DMS153 (cell line): ENCODE data around the gene OGDH.

ENCODE experiments used
- DNase-seq: peaks from one replicate; lab custom pipeline; 2025; lab: John Stamatoyannopoulos, UW

The OGDH gene

DNA sequence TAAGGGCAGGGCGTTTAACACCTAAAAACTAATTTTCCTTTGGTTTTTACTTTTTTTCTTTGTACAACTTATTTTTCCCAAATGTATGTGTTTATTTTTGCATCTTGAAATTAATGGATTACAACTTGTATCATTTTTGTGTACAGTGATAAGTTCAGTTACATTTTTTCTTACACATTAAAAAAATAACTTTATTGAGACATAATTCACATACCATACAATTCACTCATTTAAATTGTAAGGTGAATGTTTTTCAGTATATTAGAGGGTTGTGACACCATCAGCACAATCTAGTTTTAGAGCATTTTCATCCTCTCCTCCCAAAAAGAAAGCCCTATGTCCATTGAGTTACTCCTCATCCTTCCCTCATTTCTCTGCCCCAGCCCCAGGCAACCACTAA lies 11.6 kb downstream of the OGDH start:
- DNase-seq: no peak

DNA sequence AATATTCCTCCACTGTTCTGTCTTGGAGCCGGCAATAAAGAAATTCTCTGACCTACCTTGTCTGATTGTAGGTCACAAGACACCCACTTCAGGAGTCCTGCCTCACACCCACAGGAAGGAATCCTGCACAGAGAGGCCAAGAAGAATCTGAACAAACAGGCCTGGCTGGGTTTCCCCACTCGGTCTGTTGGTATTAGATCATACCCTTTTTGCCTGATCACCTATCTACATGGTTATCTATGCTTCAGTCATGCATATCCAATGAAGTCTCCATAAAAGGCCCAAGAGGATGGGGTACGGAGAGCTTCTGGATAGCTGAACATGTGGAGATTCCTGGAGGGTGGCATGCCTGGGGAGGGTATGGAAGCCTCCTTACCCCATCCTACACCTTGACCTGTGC lies 12.3 kb downstream of the OGDH start:
- no peak for DNase-seq

DNA sequence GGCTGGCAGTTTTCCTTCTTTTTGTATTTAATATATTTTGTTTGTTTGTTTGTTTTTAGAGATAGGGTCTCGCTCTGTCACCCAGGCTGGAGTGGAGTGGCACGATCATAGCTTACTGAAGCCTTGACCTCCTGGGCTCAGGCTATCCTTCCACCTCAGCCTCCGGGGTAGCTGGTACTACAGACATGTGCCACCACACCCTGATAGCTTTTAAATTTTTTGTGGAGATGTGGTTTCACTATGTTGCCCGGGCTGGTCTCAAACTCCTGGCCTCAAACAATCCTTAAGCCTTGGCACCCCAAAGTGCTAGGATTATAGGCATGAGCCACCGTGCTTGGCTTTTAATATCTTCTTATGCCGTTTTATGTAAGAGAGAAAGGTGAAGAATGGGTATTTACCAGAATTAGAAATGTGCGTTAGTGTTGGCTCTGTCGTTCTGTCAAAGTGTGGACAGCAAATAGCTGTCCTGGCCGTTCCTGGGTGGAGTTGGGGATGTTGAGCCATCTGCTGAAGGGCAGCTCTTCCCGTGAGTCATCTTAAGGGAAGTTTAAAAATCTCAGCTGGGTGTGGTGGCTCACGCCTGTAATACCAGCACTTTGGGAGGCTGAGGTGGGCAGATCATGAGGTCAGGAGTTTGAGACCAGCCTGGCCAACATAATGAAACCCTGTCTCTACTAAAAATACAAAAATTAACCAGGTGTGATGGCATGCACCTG lies 14.8 kb downstream of the OGDH start:
- no peak for DNase-seq

DNA sequence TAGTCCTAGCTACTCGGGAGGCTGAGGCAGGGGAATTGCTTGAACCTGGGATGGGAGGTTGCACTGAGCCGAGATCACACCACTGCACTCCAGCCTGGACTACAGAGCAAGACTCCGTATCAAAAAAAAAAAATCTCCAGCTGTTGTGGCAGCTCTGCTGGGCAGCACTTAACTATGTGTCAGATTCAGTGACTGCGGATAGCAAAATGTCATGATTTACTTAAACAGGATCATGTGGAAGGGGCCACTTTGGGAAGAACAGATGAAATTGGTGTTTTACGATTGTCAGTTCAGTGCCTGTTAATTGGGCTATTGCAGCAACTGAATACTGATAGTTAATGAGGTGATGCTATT lies 15.3 kb downstream of the OGDH start:
- DNase-seq: no peak

DNA sequence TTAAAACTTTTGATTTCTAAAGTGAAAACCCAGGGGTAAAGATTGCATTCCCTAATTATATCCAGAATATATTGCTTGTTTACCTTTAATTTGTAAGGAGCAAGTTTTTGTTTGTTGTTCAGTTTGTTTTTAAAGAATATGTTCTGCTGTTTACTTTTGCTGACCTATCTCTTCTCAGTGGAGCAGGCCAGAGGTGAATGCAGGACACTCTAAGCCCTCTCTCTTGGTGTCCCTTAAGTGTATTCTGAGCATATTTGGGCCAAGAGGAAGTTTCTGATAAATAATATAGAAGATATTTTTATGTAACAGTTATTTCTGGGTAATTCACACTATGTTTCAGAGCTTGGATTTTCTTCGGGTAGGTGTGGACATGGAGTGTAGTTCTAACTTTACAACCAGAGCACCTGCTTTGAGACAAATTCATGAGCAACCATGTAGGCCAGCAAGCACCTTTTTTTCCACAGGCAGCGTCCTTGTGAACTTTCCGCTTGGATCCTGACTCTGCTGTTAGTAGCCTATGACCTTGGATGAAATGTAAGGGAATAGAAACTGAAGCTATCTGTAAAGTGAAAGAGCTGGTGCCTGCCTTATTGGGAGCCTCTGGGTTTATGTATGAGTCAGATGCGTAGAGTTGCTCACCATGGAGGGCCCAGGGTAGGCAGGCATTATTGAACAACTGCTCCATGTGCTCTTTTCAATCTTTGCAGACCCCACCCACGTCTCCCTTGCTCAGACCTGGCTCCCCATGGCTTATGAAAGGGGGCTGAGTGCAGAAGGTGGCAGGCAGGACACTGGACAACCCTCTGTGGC lies 16.1 kb downstream of the OGDH start:
- no peak for DNase-seq

DNA sequence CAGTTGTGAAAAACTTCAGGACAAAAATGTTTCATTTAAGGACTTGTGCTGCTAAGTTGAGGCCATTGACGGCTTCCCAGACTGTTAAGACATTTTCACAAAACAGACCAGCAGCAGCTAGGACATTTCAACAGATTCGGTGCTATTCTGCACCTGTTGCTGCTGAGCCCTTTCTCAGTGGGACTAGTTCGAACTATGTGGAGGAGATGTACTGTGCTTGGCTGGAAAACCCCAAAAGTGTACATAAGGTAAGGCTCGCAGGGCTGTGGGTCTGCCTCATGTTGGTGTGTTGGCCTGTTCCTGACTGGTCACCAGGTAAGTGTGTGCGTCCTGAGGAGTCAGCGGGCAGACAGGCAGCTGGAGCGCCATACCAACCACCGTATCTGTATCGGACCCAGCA lies 17.9 kb downstream of the OGDH start:
- DNase-seq: no peak

DNA sequence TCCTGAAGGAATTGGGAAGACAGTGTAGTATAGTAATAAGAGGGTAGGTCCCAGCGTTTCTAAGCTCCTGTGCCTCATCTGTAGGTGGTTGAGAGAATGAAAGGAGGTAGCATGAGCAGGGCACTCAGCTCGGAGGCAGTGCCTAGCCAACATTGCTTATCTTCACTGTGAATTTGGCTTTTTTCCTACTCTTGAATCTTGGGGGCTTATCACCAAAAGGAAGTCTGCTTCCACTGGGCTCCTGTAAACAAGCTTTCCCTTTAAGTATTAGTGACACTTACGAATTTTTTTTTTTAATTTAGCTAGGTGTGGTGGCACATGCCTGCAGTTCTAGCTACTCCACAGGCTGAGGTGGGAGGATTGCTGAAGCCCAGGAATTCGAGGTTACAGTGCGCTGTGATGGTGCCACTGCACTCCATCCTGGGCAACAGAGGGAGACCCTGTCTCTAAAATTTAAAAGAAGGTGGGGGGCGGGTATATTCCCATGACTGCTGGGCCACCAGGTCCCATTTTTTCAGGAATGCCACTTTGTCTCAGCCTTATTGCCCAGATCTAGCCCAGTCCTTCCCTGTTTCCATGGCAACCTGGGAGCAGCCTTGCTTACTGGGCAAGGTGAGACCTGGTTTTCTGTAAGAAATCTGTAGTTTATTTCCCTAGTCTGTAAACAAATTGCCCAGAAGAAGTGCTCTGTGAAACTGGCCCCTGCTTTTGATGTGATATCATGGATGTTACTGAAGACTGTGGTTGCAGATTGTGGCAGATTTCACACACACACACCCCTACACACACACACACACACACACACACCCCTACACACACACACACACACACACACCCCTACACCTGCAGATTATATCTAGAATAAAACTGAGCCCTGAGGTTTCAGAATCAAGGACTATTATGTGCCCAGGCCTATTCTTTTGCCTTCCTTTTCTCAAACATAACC lies 19.4 kb downstream of the OGDH start:
- DNase-seq: no peak

DNA sequence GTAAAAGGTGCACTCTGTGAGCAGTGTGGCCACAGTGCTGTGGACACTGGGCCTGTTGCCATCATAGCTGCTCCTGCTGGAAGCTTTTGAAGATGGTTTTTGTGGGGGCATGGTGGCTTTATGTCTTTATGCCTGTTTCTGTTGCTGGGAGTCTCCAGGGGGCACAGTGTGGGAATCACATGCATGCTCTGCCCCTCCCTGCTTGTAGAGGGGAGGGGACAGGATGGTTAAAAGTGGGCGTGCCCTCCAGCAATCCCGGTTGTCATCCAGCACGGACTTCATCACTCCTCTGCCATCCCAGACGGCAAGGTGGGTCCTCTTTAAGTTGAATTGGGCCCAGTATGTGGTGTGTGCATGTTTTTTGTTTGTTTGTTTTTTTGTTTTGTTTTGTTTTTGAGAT lies 20.2 kb downstream of the OGDH start:
- DNase-seq: no peak

DNA sequence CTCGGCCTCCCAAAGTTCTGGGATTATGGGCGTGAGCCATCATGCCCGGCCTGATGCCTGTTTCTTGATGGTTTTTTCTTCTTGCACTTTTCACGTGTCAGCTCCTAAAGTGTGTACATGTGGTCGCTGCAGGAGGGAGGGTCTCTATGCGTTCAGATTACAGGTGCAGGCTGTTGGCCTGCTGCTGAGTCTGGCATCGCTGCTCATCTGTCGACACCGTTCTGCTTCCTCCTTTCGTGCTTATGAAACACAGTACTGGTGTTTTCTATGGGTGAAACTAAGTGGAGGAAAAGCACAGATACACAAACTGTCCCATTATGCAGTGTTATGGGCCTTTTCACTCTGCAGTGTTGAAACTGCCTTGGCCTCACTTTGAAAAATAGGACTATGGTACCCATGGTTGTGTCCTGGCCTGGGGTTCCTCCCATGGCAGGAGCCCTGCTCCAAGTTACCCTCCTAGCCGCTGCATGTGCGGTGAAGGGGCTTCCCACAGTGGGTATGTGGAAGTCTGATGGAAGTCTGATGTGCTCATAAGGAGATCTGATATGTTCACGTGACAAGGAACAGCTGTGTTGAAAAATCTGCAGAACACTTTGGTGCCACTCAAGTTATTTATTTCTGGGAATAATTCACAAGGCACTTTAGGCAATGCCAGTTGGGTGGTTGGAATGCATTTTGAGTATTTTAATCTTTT lies 23.5 kb downstream of the OGDH start:
- DNase-seq: no peak

DNA sequence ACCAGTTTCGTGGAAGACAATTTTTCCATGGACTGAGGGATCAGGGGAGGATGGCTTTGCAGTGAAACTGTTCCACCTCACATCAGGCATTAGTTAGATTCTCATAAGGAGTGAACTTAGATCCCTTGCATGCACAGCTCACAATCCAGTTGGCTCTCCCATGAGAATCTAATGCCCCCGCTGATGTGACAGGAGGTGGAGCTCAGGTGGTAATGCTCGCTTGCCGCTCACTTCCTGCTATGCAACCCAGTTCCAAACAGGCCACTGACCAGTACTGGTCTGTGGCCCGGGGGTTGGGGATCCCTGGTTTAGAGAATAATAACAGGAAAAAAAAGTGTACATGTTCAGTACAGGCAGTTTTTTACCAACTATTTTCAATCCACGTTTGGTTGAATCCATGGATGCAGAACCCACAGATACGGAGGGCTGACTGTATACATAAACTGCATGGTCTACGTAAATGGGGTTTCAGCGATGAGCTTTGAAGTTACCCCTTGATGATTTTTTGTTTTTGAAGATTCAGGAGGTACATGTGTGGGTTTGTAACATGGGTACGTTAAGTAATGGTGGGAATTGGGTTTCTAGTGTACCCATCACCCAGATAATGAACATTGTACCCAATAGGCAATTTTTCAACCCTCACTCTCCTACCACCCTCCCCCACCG lies 24.5 kb downstream of the OGDH start:
- no peak for DNase-seq

DNA sequence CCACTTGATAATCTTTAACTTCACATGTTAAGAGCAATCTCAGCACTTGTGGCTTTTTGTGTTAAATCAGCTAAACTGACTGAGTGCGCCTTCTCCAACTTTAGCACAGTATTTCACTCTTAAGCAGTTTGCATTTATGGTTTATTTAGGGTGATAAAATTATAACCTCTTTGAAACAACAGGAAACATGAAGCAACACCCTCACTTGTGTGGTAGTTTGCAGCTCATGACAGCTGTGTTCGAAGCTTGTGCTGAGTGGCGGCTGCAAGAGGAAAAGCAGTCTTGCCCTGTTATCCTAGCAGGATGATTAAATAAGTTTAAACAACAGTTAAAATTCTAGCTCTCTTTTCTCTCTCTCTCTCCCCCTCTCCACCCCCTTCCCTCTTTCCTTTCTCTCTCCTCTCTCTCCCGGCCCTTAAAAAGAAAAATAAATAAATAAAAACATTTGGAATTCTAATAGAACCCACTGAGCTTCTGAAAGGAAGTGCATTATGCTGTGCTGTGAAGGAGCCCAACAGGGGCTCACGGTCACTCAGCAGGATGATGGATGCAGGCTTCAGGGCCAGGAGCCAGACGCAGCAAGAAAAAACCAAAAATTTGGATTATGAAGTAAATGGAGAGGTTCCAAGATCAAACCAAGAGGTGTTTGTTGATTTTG lies 25.2 kb downstream of the OGDH start:
- DNase-seq: no peak

DNA sequence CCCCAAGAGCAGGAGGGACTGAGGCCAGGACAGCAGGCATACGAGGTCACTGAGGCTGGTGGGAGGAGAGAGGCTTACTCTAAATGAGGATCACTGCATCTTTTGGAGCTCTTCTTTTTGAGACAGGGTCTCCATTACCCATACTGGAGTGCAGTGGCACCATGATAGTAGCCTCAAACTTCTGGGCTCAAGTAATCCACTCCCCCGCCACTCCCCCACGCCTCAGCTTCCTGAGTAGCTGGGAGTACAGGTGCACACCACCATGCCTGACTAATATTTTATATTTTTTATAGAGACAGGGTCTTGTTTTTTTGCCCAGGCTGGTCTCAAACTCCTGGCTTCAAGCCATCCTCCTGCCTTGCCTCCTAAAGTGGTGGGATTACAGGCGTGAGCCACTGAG lies 25.8 kb downstream of the OGDH start:
- no peak for DNase-seq

DNA sequence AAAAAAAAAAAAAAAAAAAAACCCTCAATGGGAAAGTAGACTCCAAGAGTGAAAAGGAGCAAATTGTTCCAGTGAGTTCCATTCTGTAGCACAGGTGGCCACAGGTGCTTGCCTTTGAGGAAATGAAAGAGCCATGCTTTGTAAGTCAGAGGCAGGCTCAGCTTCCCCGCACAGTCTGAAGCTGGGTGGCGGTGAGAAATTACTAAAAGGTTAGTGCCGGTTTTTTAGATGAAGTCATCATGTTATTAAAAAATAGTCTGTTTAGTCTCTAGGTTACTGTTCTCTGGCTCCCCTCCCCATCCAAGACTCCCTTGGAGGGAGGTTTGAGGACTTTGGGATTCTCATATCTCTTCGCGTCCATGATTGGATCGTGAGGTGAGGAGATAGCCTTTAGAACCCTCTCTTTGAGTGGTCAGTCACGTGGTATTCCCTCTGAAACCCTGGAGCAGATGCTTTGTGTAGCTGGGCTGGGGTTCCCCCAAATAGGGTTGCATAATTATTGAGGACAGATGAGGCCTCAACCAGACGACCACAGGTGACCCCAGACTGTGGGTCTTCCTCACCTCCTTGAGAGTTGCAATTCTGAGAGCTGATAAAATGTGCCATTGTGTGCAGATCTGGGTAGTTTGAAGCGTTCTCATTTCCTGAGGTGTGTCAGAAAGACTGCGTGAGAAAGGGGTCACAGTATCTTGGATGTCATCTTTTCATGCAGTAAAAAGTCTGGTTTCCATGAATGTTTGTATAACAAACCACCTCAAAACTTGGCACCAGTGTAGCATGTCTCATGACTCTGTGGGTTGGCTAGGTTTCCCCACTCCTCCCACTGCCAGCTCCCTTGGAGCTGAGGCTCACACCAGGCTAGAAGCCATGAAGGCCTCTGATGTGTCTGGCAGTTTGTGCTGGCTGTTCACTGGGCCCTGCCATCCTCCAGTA lies 27.1 kb downstream of the OGDH start:
- DNase-seq: no peak

DNA sequence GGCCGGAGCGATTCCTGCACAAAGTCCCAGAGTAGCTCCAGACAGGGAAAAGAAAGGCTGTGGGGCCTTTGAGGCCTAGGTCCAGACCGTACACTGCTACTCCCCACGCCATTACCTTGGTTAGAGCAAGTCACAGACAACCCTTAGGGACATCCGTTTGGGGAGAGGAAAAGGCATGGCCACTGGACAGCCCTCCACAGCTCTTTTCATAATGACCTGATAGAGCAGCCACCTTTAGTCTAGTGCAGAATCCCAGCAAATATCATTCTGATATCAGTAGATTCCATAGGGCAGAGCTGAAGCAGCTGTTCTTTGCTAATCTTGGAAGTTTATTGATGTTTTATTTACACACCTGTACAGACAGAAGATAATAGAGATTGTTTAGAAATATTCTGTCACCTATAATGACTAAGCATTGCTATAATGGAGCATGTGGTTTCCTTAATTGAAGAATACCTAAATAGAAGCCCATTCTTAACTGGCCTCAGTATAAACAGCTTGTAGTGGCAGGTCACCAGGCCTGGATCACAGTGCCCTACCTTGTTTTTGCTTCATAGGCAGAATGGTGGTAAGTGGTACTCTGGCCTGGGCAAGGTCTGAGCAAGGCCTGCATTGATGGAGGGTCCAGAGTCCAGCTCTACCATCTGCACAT lies 27.9 kb downstream of the OGDH start:
- DNase-seq: peak; percentile 24

DNA sequence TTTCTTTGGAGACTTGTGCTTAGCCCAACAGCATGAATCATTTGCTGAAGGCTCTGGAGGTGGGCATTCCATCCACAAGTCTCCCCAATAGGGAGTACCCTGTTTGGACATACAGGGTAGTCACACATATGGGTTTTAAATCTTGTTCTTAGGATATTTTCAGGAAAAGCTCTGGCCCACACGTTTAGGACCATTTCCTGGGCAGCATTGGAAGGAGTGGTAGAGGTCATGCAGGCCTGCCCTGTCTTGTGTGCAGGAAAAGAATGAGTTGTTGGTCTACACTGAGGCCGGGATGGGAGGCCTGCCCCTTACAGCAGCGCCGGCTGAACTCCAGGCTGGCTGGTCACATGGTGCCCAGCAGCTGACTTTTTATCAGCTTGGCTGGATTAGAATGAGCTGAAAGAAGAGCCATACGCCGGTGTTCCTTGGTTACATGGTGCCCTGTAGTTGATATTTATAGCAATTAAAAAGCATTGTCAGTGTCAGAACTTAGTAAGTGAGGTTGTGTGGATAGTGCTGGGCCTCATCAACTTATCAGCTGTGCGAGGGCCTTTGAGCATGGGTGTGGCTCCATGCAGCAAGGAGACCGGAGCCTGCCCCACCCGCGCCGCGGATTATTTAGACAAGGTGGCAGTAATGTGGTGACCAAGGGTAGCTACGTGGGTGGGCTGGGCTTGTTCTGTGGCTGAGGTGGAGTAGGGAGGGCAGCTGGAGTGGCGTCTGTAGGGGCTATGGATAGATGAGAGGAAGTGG lies 28.6 kb downstream of the OGDH start:
- DNase-seq: no peak

DNA sequence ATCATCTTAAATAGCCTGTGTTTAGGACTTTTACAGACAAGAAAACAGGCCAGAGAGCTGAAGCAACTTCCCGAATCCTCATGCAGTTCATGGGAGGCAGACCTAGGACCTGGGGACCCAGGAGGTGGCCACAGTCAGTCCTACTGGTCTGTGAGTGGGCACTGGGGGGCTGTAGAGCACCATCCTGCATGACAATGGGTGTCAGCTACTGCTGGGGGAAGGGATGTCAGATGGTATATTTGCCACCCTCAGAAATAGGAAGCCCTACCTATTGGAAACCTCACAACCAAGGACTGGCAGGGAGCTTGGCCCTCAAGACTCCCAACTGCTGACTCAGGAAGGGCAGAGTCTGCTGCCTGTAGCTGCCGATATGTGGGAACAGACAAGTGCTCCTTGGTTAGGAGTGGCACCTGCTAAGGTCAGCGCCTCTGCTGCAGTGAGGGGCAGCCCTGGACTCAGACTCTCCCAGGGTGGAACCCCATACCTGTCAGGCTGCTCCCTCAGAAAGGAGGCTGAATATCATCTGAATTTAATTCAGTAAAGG lies 29.7 kb downstream of the OGDH start:
- DNase-seq: no peak

DNA sequence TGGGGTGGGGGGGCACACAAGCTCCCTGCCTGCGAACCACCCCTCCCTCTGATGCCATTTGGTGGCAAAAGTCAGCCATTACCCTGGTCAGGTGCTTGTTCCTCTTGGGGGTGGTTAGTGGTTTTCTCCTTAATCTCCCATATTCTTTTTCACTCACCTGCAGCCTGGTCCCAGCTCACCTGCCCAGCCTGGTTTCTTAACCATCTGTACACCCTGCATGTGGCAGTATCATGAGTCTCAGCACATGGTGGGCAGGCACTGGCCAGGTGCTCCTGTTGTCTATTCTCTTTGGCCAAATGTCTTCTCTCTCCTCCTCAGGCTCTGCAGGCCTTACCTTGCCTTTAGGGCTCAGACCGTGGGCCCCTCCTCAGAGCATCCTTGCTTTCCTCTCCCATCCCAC lies 30.5 kb downstream of the OGDH start:
- no peak for DNase-seq
